ENCODE data around the gene SKP1.

GRCh38 chr5:134127988-134128647 is 48.6 kb downstream of the SKP1 start:
- no peak for TF ChIP-seq CTCF (IDR thresholded peaks at IDR 0.05)
- no peak for TF ChIP-seq EZH2 (IDR thresholded peaks at IDR 0.05)
- TF ChIP-seq EZH2phosphoT487 (IDR thresholded peaks at IDR 0.05) = no peak

Data from neural progenitor cell (in vitro differentiated cells).